Endothelial cell of umbilical vein (primary cell): ENCODE results near the gene SPRY4. TPM values are rescaled to one million over a fixed set of nuclear protein-coding genes. Genes with fewer than 3 reads are reported as not detected.

Experiments used
- BruUV-seq: library from RNA; stranded (reverse); fragments of 400-500 nt; replicated peaks from 2 replicates; lab custom pipeline; 2021; lab: Mats Ljungman, UMichigan
- CTCF ChIA-PET: fragments of 300-600, 350-600 bp; sonication (Branson Sonifier 250); formaldehyde crosslinking; loops from one replicate; lab custom pipeline; 2021; ENCODE audit warnings: antibody characterized with exemption, inconsistent platforms; lab: Charles Lee
- POLR2A ChIA-PET: fragments of 300-600, 350-600 bp; sonication (Branson Sonifier 250); formaldehyde crosslinking; loops from one replicate; lab custom pipeline; 2021; ENCODE audit warnings: antibody characterized with exemption, inconsistent platforms; lab: Charles Lee
- DNase-seq: peaks from one replicate; pipeline ENCODE4 v3.0.0-alpha.2; 2011; ENCODE audit warnings: low read depth, low spot score
- FAIRE-seq: peaks from 2 replicates; lab custom pipeline; 2011; peaks lifted over from hg19 to GRCh38; lab: Jason Lieb, UNC
- H2AFZ ChIP-seq: 2 replicates; pipeline ENCODE4 v1.6.0; 2012; ENCODE audit warnings: low read depth, low read length, control low read depth, inconsistent platforms
- H3K27ac ChIP-seq: 2 replicates; pipeline ENCODE4 v1.5.1; 2011; ENCODE audit warnings: low read depth, mild to moderate bottlenecking, control low read depth, low read length, moderate library complexity; ENCODE audit not compliant: insufficient read depth
- H3K27me3 ChIP-seq, 2 experiments: 2 replicates each; pipeline versions ENCODE4 v1.6.0 to v1.6.1; 2011; ENCODE audit warnings: low read length in 2 of 2, mixed read lengths in 1 of 2; ENCODE audit not compliant: control insufficient read depth in 2 of 2, insufficient read depth in 2 of 2
- H3K36me3 ChIP-seq, 2 experiments: 2 replicates in 1 of 2; 3 replicates in 1 of 2; pipeline ENCODE4 v1.5.1; 2011; ENCODE audit warnings: low read length in 2 of 2, mild to moderate bottlenecking in 1 of 2, moderate library complexity in 1 of 2; ENCODE audit not compliant: control insufficient read depth in 2 of 2, insufficient read depth in 2 of 2; ENCODE audit errors: extremely low read depth in 1 of 2
- H3K4me1 ChIP-seq: 3 replicates; pipeline ENCODE4 v1.5.1; 2011; ENCODE audit warnings: mild to moderate bottlenecking, low read length; ENCODE audit not compliant: control insufficient read depth, insufficient read depth; ENCODE audit errors: extremely low read depth
- H3K4me2 ChIP-seq: 2 replicates; pipeline ENCODE4 v1.6.1; 2011; ENCODE audit warnings: low read length, control low read depth, mixed read lengths; ENCODE audit not compliant: insufficient read depth
- H3K4me3 ChIP-seq, 3 experiments: fragments of 200-600 bp in 1 of 3; sonication (generic), shearing (Covaris generic) in 1 of 3; replicated peaks in 1 of 3; 2 replicates each; pipeline ENCODE4 v1.5.1; 2011 to 2016; ENCODE audit warnings: control low read depth in 3 of 3, low read length in 3 of 3, mild to moderate bottlenecking in 2 of 3, inconsistent platforms in 1 of 3, low read depth in 1 of 3, moderate library complexity in 1 of 3; ENCODE audit not compliant: insufficient read depth in 1 of 3
- H3K79me2 ChIP-seq: 2 replicates; pipeline ENCODE4 v1.6.0; 2012; ENCODE audit warnings: low read length, inconsistent platforms; ENCODE audit not compliant: control insufficient read depth, insufficient read depth
- H3K9ac ChIP-seq: replicated peaks from 2 replicates; pipeline ENCODE3; 2011; ENCODE audit warnings: low read length, control low read depth; ENCODE audit not compliant: insufficient read depth; ENCODE audit errors: extremely low read depth
- H3K9me1 ChIP-seq: replicated peaks from 3 replicates; pipeline ENCODE4 v1.6.0; 2011; ENCODE audit warnings: mild to moderate bottlenecking, low read length; ENCODE audit not compliant: control insufficient read depth, insufficient read depth; ENCODE audit errors: extremely low read depth
- H3K9me3 ChIP-seq: replicated peaks from 2 replicates; pipeline ENCODE4 v1.5.1; 2012; ENCODE audit warnings: low read length, inconsistent platforms; ENCODE audit not compliant: control insufficient read depth, insufficient read depth
- H4K20me1 ChIP-seq: replicated peaks from 2 replicates; pipeline ENCODE3; 2011; ENCODE audit warnings: mild to moderate bottlenecking, low read length; ENCODE audit not compliant: control insufficient read depth, insufficient read depth; ENCODE audit errors: extremely low read depth
- EZH2 ChIP-seq: IDR thresholded peaks from 2 replicates; pipeline ENCODE4 v1.6.1; 2012; ENCODE audit warnings: borderline replicate concordance, low read depth, mild to moderate bottlenecking, moderate library complexity, low read length, inconsistent platforms; ENCODE audit not compliant: severe bottlenecking
- FOS ChIP-seq: IDR thresholded peaks from 2 replicates; pipeline ENCODE4 v1.6.1; 2011; ENCODE audit warnings: mild to moderate bottlenecking, low read length, moderate library complexity, borderline replicate concordance; ENCODE audit not compliant: insufficient read depth
- GATA2 ChIP-seq: IDR thresholded peaks from 2 replicates; pipeline ENCODE4 v1.7.0; 2011; ENCODE audit warnings: low read depth, mild to moderate bottlenecking, moderate library complexity, mixed read lengths, low read length; ENCODE audit not compliant: insufficient read length, insufficient read depth
- JUN ChIP-seq: IDR thresholded peaks from 2 replicates; pipeline ENCODE4 v1.6.1; 2011; ENCODE audit warnings: borderline replicate concordance, low read depth; ENCODE audit not compliant: insufficient read length, insufficient read depth
- MYC ChIP-seq: IDR thresholded peaks from one replicate; pipeline ENCODE4 v1.6.1; 2011; ENCODE audit warnings: mild to moderate bottlenecking, low read depth, low read length
- POLR2A ChIP-seq: IDR thresholded peaks from 2 replicates; pipeline ENCODE4 v1.6.1; 2012; ENCODE audit warnings: low read depth, mild to moderate bottlenecking, control low read depth, low read length
- POLR2AphosphoS5 ChIP-seq: IDR thresholded peaks from 2 replicates; pipeline ENCODE4 v1.6.1; 2012; ENCODE audit warnings: low read depth, mild to moderate bottlenecking, control low read depth, low read length, moderate library complexity; ENCODE audit not compliant: insufficient read depth
- dilution Hi-C: fragments of 300-500 bp; cut with MboI; formaldehyde crosslinking; loops from one replicate; pipeline ENCODE4 v1.15.0; 2019; ENCODE audit warnings: low sequenced_read_pairs; ENCODE audit not compliant: extremely low pct_ligation_motif_present
- intact Hi-C: fragments of 100-400 bp; cut with micrococcal nuclease; formaldehyde crosslinking; loops from one replicate; pipeline ENCODE4 v1.10.0; 2022
- polyA plus RNA-seq, 4 experiments: library from polyadenylated mRNA; depleted of rRNA in 3 of 4; stranded (reverse) in 3 of 4; unstranded in 1 of 4; fragments of >200 nt; gene quantifications; 2 replicates each; pipeline versions ENCODE4 v1.2.1 to v1.2.3, GENCODE V29; 2011 to 2012; ENCODE audit warnings: missing spikeins in 1 of 4
- total RNA-seq: library from RNA; stranded (reverse); gene quantifications from 2 replicates; pipeline ENCODE4 v1.2.3, GENCODE V29; 2021
- TF ChIP-seq, protein P1 (sequence below): IDR thresholded peaks from 2 replicates; pipeline ENCODE4 v1.6.1; 2011; ENCODE audit not compliant: insufficient read depth, insufficient read length
- TF ChIP-seq, protein P2 (sequence below), 2 donors: IDR thresholded peaks; 1 replicate in 1 of 2; 2 replicates in 1 of 2; pipeline ENCODE4 v1.5.1; 2011; ENCODE audit warnings: low read length in 2 of 2, mild to moderate bottlenecking in 2 of 2, moderate library complexity in 2 of 2, control low read depth in 1 of 2, inconsistent platforms in 1 of 2, low read depth in 1 of 2; ENCODE audit not compliant: insufficient read depth in 1 of 2; ENCODE audit errors: extremely low read depth in 1 of 2

Gene SPRY4
- total and polyA plus RNA-seq, 2 donors (not counting 3 experiments of a cell fraction or from before 2014, with no cell fraction given), result 9.3 to 33.9 TPM

DNA sequence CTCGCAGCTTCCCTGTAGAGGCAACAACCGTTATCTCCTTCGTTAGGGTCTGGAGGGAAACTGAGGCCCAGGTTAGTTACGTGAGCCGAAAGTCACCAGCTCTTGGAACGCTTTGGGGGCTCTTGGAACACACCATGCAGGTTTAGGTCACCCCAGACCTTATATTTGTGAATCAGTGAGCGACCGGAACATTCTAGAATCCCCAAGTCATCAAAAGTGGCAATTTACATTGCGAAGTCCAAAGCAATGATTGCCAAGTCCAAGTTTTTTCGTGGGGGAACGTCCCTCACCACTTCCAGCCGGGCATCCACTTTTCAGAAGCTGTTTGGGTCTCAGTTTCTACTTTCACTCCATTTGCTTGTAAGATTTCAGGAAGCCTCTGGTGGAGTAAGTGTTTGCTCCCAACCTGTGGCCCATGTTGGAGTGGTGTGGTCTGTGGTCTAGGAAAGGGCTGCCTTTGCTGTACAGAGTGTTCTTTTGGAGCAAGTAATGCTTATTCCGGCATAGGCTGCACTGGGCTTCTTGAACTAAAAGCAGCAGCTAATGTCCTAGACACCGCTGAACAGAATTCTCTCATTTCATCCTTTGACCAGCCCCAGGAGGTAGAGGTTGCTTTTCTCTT lies 32.8 kb upstream of the SPRY4 start:
- no peak for TF ChIP-seq EZH2
- no peak for TF ChIP-seq POLR2A
- TF ChIP-seq, protein P1, sequence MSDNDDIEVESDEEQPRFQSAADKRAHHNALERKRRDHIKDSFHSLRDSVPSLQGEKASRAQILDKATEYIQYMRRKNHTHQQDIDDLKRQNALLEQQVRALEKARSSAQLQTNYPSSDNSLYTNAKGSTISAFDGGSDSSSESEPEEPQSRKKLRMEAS, result no peak
- TF ChIP-seq GATA2, result no peak
- TF ChIP-seq MYC, result no peak
- no peak for TF ChIP-seq JUN
- no peak for TF ChIP-seq POLR2AphosphoS5
- TF ChIP-seq FOS, result no peak
- TF ChIP-seq, protein P2, sequence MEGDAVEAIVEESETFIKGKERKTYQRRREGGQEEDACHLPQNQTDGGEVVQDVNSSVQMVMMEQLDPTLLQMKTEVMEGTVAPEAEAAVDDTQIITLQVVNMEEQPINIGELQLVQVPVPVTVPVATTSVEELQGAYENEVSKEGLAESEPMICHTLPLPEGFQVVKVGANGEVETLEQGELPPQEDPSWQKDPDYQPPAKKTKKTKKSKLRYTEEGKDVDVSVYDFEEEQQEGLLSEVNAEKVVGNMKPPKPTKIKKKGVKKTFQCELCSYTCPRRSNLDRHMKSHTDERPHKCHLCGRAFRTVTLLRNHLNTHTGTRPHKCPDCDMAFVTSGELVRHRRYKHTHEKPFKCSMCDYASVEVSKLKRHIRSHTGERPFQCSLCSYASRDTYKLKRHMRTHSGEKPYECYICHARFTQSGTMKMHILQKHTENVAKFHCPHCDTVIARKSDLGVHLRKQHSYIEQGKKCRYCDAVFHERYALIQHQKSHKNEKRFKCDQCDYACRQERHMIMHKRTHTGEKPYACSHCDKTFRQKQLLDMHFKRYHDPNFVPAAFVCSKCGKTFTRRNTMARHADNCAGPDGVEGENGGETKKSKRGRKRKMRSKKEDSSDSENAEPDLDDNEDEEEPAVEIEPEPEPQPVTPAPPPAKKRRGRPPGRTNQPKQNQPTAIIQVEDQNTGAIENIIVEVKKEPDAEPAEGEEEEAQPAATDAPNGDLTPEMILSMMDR (IDR thresholded peaks at IDR 0.05; ENCODE audit: extremely low read depth in 1 of 2, insufficient read depth in 1 of 2, low read depth in 1 of 2, low read length in 2 of 2), result no peak
- H3K4me1 ChIP-seq, result peaks cover 35% of the 10 kb centered on the region
- DNase-seq, result peak; percentile 21
- no peaks in the 10 kb centered on the region for H4K20me1 ChIP-seq
- H3K79me2 ChIP-seq, result no peaks in the 10 kb centered on the region
- peak; percentile 71 for FAIRE-seq
- no peaks in the 10 kb centered on the region for H3K9me1 ChIP-seq
- peak overlapping the region in 1 of 3 experiments; percentile 54 for H3K4me3 ChIP-seq
- dilution Hi-C loops (no loop called here), intact Hi-C loops (loop anchor here (1.0 to 10.0 kb wide), 11 partner anchors 32 to 343 kb away; partner anchors contain the start of genes GNPDA1 and SPRY4)
- H3K4me2 ChIP-seq, result peak overlapping the region; percentile 8
- peak overlapping the region; percentile 88 for H3K9ac ChIP-seq
- H3K27ac ChIP-seq, result peak overlapping the region; percentile 74
- BruUV-seq, result TSS peak; percentile 80
- H3K27me3 ChIP-seq, result no peaks in the 10 kb centered on the region
- ChIA-PET CTCF (interaction anchor here (0.7 to 3.6 kb wide), 10 partner anchors 33 to 230 kb away, joined by 3 to 32 read pairs (median 4); partner anchors contain the start of gene SPRY4), POLR2A (interaction anchor here (0.5 to 1.1 kb wide), 4 partner anchors 26 to 192 kb away, joined by 3 to 5 read pairs (median 4); partner anchors contain the start of gene SPRY4)
- H2AFZ ChIP-seq, result no peak overlapping the region
- no peaks in the 10 kb centered on the region for H3K9me3 ChIP-seq
- H3K36me3 ChIP-seq, result no peaks in the 10 kb centered on the region
